ENCODE measurements around the gene LMO2.

DNA sequence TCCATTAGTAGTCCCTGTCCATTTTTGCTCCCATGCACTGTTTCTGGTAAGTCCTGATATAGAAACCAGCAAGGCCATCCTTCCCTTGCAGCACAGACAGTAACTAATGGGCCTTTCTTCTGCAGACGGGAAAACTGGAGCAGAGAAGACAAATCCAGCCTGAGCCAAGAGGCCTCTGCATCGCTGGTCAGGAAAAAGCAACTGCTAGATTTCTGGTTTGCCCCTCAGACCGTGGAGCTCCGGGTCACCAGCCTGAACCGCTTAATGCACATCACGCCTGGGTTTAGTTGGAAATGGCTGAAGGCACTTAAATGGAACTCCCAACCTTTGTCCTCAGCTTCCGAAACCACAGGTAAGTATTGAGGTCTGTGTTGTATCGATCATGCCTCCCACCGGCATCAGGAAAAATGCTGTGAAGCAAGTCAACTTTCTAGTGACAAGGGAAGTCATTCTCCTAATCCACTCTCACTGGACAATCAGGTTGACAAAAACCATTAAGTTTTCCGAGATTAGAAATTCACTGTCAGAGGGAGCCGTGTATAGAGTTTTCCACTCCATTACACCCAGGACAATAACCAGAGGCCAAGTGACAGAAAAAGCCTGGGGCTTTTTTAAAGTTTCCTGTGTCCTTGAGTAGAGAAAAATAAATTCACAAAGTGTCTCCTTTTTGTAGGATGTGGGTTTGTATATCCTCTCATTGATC is 14.8 kb upstream of the LMO2 start:
- no peak for TF ChIP-seq POLR2A (IDR thresholded peaks at IDR 0.05)
- TF ChIP-seq, protein P1, sequence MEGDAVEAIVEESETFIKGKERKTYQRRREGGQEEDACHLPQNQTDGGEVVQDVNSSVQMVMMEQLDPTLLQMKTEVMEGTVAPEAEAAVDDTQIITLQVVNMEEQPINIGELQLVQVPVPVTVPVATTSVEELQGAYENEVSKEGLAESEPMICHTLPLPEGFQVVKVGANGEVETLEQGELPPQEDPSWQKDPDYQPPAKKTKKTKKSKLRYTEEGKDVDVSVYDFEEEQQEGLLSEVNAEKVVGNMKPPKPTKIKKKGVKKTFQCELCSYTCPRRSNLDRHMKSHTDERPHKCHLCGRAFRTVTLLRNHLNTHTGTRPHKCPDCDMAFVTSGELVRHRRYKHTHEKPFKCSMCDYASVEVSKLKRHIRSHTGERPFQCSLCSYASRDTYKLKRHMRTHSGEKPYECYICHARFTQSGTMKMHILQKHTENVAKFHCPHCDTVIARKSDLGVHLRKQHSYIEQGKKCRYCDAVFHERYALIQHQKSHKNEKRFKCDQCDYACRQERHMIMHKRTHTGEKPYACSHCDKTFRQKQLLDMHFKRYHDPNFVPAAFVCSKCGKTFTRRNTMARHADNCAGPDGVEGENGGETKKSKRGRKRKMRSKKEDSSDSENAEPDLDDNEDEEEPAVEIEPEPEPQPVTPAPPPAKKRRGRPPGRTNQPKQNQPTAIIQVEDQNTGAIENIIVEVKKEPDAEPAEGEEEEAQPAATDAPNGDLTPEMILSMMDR (IDR thresholded peaks at IDR 0.05): no peak
